Esophagus muscularis mucosa (tissue), 4 donors: ENCODE measurements around the gene DEDD2.

Experiments
- CTCF ChIP-seq, 3 experiments: fragments of 200-600 bp in 2 of 3; fragments of 450-650 bp in 1 of 3; sonication (generic) in 2 of 3; IDR thresholded peaks; one replicate each; pipeline ENCODE4 v1.5.1; 2017 to 2019; ENCODE audit warnings: antibody characterized with exemption in 3 of 3, mild to moderate bottlenecking in 2 of 3, moderate library complexity in 1 of 3
- EP300 ChIP-seq: sonication (generic); formaldehyde crosslinking; IDR thresholded peaks from one replicate; pipeline ENCODE4 v1.6.1; 2017; ENCODE audit warnings: antibody characterized with exemption
- POLR2A ChIP-seq: fragments of 450-650 bp; IDR thresholded peaks from one replicate; pipeline ENCODE4 v1.6.1; 2017; ENCODE audit warnings: antibody characterized with exemption, moderate library complexity, mild to moderate bottlenecking, low read depth
- POLR2AphosphoS5 ChIP-seq, 2 donors: sonication (generic); formaldehyde crosslinking; IDR thresholded peaks; one replicate each; pipeline ENCODE4 v1.6.1; 2017; ENCODE audit warnings: antibody characterized with exemption in 2 of 2

- TF ChIP-seq CTCF (IDR thresholded peaks at IDR 0.05) (no peak), POLR2AphosphoS5 (IDR thresholded peaks at IDR 0.05) (no peak), POLR2A (no peak), EP300 (no peak)
These were observed 64.4 kb downstream of the DEDD2 start for GRCh38 chr19:42152910-42153671.
